Posterior vena cava (tissue), 2 donors: ENCODE results near the gene COG3. TPM values are rescaled to one million over a fixed set of nuclear protein-coding genes. Genes with fewer than 3 reads are reported as not detected.

Experiments
- total RNA-seq, 2 donors: library from RNA; stranded (reverse); fragmentation: NEBNext Ultra II Directional; extraction: Animal tissue kit (Norgen Biotek cat#: 25700); gene quantifications; one replicate each; pipeline ENCODE4 v1.2.1, GENCODE V29; 2021
- donor health status: DM: yes; HTN: yes; CAD: no.
- donor health status: DM: yes; HTN: yes; CAD: no.

Gene COG3
- total RNA-seq, 2 donors from 2014 or later = 21.7 to 27.9 TPM

Other genes with a start within 250 kb of the COG3 start
- gene TPT1, start 123.8 kb upstream of the COG3 start, total RNA-seq = 1,000 to 10,000 TPM; 3,403 to 4,073 TPM
- gene SLC25A30, start 46.6 kb upstream of the COG3 start, total RNA-seq = 10 to 100 TPM; 19.7 to 23.7 TPM
- gene ERICH6B, start 150.8 kb downstream of the COG3 start, total RNA-seq = not detected
- not detected for gene CBY2, start 237.4 kb downstream of the COG3 start, total RNA-seq